ENCODE measurements around the gene METTL8. TPM values are rescaled to one million over a fixed set of nuclear protein-coding genes. Genes with fewer than 3 reads are reported as not detected.
A peak's percentile ranks its signal among the peaks of the same experiment; 100 is the strongest.

The METTL8 gene
- total and polyA plus RNA-seq, 2 of the 13 experiments (the other 11 are each of a cell fraction or from before 2014, with no cell fraction given) = 18.6 to 68.2 TPM

DNA sequence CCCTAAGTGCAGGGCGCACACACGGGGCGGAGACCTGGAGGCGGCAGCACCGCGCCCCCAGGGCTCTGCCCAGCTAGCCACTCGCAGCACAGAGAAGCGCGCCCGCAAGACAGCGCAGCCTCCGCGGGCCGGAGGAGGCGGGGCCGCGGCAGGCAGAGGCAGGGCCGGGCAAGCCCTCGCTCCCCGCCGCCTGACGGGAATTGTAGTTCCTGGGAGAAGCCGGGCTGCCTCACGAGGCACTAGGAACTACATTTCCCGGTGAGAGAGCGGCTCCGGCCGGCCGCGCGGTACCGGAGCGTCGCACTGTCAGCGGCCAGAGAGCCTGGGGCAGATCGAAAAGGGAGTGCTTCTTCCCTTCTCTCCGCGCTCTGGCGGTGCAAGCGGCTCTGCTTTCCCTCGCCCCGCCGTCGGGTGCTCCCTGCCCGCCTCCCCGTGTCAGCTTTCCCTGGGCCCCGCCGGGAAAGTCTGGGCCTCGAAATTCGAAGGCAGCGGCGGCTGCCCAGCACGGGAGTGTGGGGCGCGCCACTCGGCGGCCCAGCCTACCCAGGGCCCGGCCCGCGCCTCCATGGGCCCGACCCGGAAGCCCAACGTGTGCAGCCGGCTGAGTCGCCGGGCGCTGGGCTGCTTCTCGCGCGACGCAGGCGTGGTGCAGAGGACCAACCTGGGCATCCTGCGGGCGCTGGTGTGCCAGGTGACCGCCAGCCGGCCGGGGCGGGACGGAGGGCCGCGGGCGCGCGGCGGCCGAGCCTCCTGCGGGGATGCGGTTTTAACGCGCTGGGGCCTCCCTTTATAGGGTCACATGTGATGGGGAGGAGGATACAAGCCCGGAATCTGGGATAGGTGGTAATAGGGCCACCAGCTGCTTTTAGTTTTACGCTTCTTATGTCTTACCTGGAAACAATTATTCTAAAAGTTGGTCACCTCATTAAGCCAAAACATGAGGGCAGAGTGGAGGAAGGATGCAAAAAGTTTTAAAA, 511 bp upstream of the METTL8 start, which contains the start of gene DCAF17 (continued):
- TF ChIP-seq, protein P1, sequence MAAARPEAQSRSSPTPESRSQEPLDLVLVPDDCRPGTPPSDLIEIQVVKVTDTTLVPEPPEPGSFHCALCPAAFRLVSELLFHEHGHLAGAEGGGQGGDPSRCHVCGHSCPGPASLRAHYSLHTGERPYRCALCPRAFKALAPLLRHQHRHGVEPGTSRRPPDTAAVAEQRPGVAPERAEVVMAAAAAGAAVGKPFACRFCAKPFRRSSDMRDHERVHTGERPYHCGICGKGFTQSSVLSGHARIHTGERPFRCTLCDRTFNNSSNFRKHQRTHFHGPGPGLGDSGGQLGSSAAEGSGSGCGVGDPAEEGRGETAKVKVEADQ (CRISPR knock-in tag; IDR thresholded peaks at IDR 0.05; ENCODE audit: borderline replicate concordance) = peak; percentile 93
- TF ChIP-seq ZSCAN20 (CRISPR knock-in tag; IDR thresholded peaks at IDR 0.05; ENCODE audit: borderline replicate concordance) (peak; percentile 98), ZNF850 (CRISPR knock-in tag; conservative IDR thresholded peaks at IDR 0.05) (no peak), ZNF318 (CRISPR knock-in tag; IDR thresholded peaks at IDR 0.05) (peak; percentile 12), ZFAT (CRISPR knock-in tag; conservative IDR thresholded peaks at IDR 0.05) (peak; percentile 93), MLX (CRISPR knock-in tag; IDR thresholded peaks at IDR 0.05) (peak; percentile 54; the same call in 1 of the 2 replicates), ZNF432 (CRISPR knock-in tag; IDR thresholded peaks at IDR 0.05; ENCODE audit: borderline replicate concordance) (no peak), DNMT1 (CRISPR knock-in tag; IDR thresholded peaks at IDR 0.05) (no peak), GATAD2A (CRISPR knock-in tag; IDR thresholded peaks at IDR 0.05) (no peak), ZFP1 (CRISPR knock-in tag; IDR thresholded peaks at IDR 0.05) (no peak; the same call in none of the 2 replicates), ZNF660 (CRISPR knock-in tag; IDR thresholded peaks at IDR 0.05; ENCODE audit: borderline replicate concordance, low read depth) (no peak), ZNF292 (CRISPR knock-in tag; IDR thresholded peaks at IDR 0.05; ENCODE audit: borderline replicate concordance, low read depth) (peak; percentile 26; the same call in 1 of the 2 replicates), ZNF605 (CRISPR knock-in tag; IDR thresholded peaks at IDR 0.05) (peak; percentile 80; the same call in 1 of the 2 replicates)
- TF ChIP-seq, protein P2, sequence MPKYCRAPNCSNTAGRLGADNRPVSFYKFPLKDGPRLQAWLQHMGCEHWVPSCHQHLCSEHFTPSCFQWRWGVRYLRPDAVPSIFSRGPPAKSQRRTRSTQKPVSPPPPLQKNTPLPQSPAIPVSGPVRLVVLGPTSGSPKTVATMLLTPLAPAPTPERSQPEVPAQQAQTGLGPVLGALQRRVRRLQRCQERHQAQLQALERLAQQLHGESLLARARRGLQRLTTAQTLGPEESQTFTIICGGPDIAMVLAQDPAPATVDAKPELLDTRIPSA (CRISPR knock-in tag; IDR thresholded peaks at IDR 0.05; ENCODE audit: borderline replicate concordance) = no peak
- TF ChIP-seq, protein P3, sequence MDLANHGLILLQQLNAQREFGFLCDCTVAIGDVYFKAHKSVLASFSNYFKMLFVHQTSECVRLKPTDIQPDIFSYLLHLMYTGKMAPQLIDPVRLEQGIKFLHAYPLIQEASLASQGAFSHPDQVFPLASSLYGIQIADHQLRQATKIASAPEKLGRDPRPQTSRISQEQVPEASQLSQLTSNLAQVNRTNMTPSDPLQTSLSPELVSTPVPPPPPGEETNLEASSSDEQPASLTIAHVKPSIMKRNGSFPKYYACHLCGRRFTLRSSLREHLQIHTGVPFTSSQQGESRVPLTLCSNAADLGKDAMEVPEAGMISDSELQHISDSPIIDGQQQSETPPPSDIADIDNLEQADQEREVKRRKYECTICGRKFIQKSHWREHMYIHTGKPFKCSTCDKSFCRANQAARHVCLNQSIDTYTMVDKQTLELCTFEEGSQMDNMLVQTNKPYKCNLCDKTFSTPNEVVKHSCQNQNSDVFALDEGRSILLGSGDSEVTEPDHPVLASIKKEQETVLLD (CRISPR knock-in tag; IDR thresholded peaks at IDR 0.05; ENCODE audit: low read depth) = peak; percentile 96

Data from HepG2 (cell line).